T follicular helper cell (primary cell): Measurements from ENCODE around the gene FKBP5.
"Not testable (repeated sequence)": the region's sequence is repeated elsewhere in the genome, so short reads cannot be mapped to it uniquely, and the experiment has no call there.

Experiments
- DNase-seq: peaks from one replicate; pipeline ENCODE4 v3.0.0-alpha.2; 2020; ENCODE audit warnings: low read depth

Gene FKBP5

DNA sequence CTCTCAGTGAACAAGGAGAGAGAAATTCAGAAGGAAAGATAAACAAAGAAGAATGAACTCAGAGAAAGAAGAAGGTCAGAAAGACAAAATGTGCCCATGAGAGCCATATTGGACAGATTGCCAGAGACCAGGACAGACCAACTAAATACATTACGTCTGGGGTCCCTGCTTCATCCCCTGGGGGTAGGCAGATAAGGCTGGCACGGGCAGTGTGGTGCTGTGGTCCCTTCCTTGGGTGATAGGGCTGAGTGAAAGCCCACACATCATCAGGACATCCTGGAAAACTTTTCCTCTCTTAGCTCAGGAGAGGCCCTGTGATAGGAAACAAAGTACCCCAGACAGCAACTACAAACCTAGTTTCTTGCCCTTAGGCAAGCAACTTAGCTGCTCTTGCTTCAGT is 34.9 kb upstream of the FKBP5 start:
- DNase-seq = no peak

DNA sequence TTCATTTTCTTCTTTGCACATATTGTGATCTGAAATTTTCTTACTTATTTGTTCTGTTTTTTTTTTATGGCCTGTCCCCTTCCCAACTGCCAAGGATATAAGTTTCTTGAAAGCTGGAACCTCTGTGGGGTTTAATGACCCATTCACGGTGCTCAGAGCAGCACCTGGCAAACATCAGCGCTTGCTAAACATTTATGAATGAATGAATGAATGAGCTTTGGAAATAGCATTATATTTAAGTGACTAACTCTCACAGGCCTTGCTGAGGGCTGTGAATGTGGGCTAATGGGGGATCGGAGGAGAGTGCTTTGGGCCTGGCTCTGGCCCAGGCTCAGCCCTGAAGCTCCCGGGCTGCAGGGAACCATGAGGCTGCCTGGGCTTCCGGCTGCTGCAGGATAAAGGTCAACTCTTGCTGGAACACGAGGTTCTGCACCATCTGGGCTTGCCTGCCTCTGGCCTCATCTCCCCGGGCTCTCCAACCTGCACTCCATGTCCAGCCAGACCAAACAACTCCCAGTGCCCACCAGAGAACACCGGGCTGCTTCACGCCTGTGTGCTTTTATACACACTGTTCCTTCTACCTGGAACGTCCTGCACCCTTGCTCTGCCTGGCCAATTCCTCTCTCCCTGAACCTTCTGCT is 33.5 kb upstream of the FKBP5 start:
- no peak for DNase-seq

DNA sequence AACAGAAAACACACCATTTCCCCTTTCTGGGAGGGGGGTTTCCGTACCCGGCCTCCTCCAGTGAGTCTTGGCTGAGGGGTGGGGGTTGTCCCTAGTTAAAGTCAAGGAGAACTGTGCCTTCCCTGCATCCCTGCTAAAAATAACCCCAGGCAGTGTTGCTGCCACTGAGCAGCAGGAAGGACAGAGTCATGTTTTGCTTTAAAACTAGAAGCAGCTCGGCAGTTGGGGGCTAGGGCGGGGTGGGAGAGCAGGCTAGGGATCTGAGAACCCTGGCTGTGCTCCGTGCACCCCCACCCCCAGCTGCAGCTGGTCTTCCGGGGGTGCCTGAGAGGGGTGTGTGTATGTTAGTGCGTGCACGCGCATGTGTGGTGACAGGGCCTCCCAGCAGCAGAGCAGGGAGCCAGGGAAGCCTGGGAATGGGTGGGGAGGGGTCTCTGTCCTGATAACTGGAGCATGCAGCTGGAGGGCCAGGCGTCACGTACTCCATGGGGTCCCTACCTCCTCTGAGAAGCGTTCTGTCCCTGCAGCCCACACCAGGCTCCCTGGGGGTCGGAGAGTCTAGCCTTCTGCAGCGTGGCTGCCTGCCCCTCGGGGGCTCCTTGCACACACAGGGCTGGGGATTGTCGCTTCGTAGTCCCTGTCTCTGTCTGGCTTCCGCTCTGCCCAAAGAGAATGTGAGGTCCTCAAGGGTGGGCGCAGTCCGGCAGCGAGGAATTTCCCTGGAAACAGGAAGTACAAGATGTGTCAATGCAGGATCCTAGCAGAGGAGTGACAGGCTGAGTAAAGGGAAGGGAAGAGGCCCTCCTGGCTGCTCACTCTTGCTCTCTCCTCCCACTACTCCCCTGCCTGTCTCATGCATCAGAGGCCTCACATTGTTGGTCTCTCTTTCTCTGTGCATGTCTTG is 31.4 kb upstream of the FKBP5 start:
- DNase-seq = no peak

DNA sequence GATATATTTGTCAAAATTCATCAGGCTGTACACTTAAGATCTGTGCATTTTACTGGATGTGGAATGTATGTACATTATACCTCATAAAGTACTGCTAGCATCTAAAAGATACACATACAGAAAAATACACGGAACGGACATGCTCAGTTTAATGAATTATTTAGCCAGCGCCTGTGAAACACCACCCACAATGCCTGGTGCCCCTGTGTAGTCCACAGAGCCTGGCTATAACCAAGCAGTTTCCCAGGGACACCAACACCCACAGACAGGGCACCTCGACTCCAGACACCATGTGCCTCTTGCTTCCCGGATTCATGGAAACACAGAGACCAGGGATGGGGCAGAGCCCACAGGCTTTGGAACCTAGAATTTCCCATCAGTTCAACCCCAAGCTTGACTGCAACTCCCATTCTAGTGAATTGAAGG is 30.7 kb upstream of the FKBP5 start:
- no peak for DNase-seq

DNA sequence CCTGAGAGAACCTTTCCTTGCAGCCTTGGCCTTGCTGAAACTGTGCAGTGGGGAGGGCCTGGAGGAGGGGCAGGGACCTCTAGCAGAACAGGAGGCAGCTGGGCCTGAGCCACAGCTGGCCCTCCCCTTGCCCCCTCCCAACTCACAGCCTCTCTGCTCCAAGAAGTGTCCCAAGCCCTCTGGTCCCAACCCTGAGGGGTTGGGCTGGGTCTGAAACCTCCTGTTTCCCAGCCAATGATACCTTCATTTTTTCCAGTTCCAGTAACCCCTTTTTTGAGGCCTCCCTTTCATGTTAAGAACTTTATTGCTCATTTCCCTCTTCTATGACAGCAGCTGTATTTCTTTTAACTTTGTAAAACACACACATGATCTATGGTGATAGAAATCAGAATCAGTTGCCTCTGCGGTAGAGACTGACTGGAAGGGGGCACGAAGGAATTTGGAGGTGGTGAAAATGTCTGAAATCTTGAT is 30.2 kb upstream of the FKBP5 start:
- no peak for DNase-seq

DNA sequence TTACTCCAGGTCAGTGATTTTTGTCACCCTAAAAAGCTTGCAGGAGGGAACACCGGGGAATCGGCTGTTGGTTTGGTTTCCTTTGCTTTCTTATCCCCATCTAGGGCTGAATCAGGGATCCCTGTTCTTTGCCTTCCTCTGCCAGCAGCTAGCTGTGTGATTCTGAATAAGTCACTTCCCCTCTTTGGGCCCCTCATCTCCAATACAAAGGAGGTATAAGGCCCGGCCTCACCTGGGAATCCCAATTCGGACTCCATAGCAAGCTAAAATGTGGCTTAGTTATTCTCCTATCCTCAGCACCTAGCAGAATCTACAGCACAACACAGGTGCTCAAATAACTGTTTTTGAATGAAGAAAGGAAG is 29.6 kb upstream of the FKBP5 start:
- no peak for DNase-seq

DNA sequence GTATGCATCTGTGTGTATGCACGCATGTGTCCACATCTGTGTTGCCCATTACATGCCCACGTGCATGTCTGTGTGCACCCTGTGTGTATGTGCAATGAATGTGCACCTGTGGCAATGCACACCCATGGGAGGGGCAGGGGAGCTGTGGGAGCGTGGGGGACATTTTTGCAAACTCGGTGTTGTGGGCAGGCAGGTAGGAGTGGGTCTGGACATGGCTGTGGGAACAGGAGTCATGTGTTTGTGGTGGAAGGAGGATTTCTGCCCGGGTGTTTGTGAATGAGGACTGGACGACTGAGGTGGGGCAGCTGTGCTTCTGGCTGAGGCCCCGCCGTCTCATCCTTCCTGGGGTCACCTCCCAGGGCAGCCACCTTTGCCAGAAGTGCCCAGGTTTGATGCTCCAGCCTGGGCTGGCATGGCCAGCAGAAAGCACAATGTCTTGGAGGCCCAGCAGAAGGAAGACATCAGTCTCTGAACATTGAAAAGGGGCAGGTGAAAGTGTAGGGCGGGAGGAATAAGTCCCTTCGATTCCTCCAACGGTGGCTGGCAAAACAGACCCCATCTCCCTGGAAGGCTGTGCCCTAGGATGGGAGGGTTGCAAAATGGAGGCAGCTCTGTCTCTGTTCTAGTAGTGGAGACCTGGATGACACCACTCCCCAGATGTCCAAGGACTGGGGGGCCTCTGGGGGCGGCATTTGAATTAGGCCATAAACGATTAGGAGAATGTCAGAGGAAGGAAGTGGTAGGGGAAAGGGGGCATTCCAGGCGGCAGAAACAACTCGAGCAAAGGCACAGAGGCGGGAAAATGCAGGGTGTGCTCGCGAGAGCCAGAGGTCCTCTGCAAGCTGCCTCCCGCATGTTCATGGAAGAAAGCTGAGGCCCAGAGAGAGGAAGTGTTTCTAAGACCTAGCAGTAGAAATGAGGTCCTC is 29.0 kb upstream of the FKBP5 start:
- DNase-seq = no peak

DNA sequence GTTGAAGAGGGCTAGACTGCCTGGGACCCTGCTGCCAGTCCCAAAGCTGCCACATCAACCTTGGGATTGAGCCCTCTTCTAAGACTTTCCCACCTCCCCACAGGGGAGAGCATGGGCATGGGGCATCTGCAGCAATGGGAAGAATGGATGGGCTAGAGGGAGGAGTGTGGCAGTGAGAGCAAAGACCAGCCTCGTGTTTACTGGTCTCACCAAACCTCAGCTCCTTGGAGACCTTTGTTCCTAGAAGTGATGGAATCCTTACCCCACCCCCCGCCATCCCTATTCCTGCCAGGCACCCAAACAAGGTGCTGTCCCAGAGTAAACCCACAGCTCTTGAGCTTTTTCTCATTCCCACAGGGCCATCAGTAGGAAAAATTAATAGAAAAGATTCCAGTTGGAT is 28.1 kb upstream of the FKBP5 start:
- no peak for DNase-seq

DNA sequence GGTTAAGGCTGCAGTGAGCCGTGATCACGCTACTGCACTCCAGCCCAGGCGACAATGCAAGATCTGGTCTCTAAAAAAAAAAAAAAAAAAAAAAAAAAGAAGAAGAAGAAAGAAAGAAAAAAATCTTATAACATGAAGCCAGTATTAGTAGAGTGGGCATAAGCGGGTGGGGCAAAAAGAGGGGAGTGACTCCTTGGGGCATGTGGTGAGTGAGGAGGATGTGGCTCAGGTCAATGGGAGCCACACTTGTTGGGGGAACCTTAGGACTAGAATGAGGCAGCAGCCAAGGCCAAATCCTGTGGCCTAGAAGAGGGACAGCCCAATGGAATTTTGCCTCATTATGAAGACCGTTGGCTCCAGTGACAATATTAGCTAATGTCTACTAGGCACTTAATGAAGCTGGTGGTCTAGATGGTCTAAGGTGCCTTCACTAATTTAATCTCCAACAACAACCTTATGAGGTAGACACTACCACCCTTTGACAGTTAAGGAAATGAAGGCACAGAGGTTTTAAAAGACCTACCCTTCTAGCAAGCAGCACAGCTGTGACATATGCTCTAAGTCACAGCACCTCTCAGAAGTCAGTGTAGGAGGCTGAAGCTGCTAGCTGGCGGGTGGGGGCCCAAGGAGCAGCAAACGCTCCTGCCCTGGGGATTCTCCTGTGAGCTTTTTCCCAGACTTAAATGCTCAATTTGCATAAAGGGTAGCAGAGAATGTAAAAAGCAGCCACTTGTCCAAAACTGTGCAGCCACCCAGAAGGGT is 24.5 kb upstream of the FKBP5 start:
- DNase-seq = no peak

DNA sequence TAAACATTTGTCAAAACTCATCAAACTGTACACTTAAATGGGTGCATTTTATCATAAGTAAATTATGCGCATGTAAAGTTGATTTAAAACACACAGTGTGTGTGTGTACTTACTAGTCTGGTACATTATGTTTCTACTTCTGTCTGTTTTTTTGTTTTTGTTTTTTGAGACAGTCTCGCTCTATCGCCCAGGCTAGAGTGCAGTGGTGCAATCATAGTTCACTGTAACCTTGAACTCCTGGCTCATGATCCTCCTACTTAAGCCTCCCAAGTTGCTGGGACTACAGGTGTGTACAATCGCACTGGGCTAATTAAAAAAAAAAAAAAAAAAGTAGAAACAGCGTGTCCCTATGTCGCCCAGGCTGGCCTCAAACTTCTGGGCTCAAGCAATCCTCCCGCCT is 23.0 kb upstream of the FKBP5 start:
- DNase-seq = no peak

DNA sequence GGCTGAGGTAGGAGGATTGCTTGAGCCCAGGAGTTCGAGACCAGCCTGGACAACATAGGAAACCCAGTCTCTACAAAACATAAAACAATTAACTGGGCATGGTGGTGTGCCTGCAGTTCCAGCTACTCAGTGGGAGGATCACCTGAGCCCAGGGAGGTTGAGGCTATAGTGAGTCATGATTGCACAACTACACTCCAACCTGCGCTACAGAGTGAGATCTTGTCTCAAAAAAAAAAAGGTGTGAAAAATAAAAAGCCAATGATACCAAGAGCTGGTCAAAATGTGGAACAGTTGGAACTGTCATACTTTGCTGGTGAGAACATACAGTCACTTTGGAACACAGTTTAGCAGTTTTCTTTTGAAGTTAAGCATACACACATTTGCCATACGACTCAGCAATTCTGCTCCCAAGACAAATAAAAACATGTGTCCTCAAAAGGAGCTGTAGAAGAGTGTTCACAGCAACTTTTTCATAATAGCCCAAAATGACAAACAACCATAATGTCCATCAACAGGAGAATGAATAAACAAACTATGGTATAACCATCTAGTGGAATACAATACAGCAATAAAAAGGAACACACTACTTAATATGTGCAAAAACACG is 21.6 kb upstream of the FKBP5 start:
- DNase-seq = no peak

DNA sequence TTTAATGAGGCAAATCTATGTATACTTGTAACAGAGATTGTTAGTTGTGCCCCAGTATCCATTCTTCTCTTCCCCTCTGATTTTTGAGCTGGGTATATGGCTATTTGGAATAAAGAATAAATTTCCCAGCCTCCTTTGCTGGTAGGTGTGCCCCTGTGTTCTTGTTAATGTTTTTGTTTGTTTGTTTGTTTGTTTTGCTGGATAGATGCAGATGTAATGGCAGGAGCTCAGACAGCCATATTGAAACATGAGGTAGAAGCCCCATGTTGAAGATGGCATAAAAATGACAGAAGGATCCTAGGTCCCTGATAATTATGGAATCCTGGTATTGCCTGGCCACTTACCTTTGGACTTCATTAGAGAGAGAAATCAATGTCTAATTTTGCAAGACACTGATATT is 19.9 kb upstream of the FKBP5 start:
- no peak for DNase-seq

DNA sequence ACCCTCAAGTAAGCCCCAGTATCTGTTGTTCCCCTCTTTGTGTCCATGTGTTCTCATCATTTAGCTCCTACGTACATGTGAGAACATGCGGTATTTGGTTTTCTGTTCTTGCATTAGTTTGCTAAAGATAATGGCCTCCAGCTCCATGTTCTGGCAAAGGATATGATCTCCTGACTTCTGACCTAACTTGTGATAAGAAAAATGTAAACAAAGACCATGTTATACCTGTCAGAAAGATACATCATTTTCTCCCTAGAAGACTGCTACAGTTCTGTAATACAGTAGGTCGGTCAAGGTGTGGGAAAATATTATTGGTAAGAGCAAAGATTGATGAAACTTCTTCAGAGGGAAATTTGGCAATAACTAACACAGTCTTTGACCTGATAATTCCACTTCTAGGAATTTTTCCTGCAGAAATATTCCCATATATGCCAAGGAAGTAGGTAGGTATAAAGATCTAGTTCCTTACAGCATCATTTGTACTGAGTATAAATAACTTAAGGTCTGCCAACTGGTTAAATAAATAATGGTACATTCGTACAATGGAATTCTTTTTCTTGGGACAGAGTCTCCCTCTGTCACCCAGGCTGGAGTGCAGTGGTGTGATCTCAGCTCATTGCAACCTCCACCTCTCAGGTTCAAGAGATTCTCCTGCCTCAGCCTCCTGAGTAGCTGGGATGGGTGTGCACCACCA is 19.1 kb upstream of the FKBP5 start:
- DNase-seq = no peak

DNA sequence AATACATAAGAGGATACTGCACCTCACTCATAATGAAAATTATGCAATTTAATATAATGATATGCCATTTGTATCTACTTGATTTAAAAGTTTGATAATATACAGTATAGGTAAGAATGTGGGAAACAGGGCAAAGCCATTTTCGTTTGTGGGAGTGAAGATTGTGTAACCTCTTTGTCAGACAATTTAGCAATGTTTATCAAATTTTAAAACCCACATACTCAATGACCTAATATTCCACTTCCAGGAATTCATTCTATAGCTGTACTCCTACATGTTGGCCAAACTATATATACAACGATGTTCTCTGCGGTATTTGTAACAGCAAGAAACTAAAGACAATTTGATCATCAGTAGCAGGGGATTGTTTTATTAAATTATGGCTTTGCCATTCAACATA is 17.8 kb upstream of the FKBP5 start:
- no peak for DNase-seq

DNA sequence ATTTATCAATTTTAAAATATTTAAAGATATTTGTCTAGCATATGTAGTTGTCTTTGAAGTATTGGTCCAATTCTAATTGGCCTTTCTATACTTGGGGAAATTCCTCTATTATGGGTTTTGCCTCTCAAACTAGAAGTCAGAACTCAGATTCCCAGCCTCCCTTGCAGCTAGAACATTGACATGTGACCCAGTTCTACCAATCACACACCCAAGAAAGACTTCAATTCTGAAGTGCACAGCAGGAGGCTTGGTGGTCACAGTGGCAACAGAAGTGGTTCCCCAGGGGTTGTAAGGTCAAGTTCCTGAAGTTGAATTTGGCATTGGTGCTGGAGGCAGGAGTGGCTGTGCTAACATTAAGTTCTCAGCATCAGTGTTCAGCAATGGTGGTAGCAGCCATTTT is 14.8 kb upstream of the FKBP5 start:
- DNase-seq = no peak

DNA sequence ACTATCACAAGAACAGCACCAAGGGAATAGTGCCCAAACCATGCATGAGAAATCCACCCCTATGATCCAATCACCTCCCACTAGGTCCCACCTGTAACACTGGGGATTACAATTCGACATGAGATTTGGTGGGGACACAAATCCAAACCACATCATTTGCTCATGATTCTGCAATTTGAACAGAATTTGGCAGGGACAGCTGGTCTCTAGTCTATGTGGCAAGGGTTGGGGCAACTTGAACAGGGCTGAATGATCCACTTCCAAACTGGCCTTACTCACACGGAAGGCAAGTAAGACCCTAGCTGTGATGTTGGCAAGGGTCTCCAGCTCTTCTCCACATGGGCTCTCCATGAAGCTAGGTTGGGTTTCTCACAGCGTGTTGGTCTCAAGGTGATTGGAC is 10.1 kb upstream of the FKBP5 start:
- DNase-seq = no peak

DNA sequence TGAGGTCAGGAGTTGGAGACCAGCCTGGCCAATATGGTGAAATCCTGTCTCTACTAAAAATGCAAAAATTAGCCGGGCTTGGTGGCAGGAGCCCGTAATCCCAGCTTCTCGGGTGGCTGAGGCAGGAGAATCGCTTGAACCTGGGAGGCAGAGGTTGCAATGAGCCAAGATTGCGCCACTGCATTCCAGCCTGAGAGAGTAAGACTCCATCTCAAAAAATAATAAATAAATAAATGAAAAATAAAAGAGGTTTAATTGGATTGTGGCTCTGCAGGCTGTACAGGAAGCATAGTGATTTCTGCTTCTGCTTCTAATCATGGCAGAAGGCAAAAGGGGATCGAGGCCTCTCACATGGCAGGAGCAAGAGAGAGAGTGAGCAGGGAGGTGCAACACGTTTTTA is 9.7 kb upstream of the FKBP5 start:
- not testable (repeated sequence) for DNase-seq

DNA sequence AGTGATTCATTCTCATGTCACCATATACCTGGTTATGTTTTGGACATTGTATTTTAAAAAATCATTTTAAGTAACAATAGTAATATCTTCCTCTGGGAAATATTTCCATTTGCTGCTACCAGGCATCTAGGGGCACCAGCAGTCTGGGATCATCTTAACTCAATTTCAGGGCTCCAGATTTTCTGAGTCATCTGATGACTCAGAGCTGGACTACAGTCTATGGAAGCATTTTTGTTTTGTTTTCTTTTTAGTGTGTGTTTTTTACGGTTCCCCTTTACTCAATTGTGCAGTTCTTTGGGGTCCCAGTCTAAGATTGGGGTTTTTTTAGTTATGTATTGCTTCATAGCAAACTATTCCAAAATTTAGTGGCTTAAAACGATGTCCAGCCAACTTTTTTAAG is 5.7 kb upstream of the FKBP5 start:
- no peak for DNase-seq

DNA sequence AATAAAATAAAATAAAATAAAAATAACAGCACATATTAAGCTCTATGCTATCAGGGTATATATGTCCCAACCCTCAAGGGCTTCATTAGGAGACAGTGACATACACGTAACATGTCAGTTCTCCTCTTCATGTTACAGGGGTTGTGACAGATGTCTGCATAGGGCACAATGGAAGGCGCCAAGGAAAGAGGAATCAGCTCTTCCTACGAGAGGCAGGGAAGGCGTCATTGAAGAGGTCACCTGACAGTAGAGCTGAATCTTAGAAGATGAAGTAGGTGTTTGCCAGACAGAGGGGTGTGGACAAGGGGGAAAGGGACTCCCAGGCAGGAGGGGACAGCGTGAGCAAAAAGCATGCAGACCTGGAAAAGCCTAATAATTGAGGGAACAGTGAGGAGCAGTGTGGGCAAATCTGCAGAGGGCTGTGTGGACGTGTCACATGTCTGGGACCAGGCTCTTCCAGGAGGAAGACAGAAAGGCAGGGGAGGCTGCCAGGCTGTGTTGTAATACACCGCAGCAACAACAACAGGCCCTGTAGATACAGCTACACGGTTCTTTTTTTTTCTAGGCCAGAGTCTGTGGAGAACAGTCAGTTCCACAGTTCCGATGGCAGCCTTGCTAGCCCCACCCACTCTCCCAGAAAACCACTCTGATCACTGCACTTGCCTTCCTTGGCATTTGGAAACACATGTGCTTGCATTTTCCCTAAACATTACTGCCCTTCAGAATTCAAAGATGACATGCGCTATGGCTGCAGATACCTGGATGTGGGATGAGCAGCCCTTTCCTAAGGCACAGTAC is 2.5 kb upstream of the FKBP5 start:
- DNase-seq = no peak

DNA sequence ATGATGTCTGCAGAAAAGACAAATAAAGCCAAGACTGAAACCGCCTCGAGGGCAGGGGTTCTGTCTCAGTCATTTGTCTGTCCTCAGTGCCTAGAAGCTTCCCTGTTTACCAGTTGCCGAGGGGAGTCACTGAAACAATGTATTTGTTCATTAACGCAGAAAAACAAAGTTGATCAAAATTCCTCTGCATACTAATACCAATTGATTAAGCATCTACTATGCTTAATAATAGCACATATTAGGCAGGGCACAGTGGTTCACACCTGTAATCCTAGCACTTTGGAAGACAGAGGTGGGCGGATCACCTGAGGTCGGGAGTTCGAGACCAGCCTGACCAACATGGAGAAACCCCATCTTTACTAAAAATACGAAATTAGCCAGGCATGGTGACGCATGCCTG is 1.8 kb upstream of the FKBP5 start:
- DNase-seq = no peak
